ENCODE results near the gene BSN. TPM values are rescaled to one million over a fixed set of nuclear protein-coding genes. Genes with fewer than 3 reads are reported as not detected.

Gene BSN
- polyA plus RNA-seq, 2 of the 4 experiments (the other 2 are of a cell fraction), result 0.04 to 0.08 TPM

- 9% methylated on average over 1 of the region's 1 CpG for WGBS (ENCODE audit: missing lambda C conversion rate)
- CTCF ChIA-PET, result interaction anchor here (0.6 kb wide), 1 partner anchor 348 kb away, joined by 3 read pairs; no protein-coding TSS in a partner anchor
Measured at GRCh38 chr3:49623071-49623470, 68.8 kb downstream of the BSN start.

GRCh38 chr3:49625071-49625470 is 70.8 kb downstream of the BSN start:
- CTCF ChIA-PET, result interaction anchor here (1.4 kb wide), 1 partner anchor 86 kb away, joined by 3 read pairs; no protein-coding TSS in a partner anchor
- POLR2A ChIA-PET, result no interaction called here
- H3K9me3 ChIP-seq, result no peaks in the 10 kb centered on the region
- ATAC-seq (no peak), DNase-seq (ENCODE audit: low read depth in 1 of 2, low spot score in 1 of 2) (no peak), FAIRE-seq (no peak)
- TF ChIP-seq HDAC2 (IDR thresholded peaks at IDR 0.05) (no peak), BHLHE40 (IDR thresholded peaks at IDR 0.05; ENCODE audit: low read depth, low read length) (no peak), NPAS2 (CRISPR knock-in tag; IDR thresholded peaks at IDR 0.05; ENCODE audit: borderline replicate concordance) (no peak), FOXS1 (CRISPR knock-in tag; IDR thresholded peaks at IDR 0.05) (no peak), PHF8 (IDR thresholded peaks at IDR 0.05; ENCODE audit: borderline replicate concordance, low read depth) (no peak)
- no peak overlapping the region for H3K4me3 ChIP-seq
- no peak overlapping the region for H3K27ac ChIP-seq
- 88% methylated on average over 11 of the region's 13 CpGs for WGBS (ENCODE audit: missing lambda C conversion rate)
- H3K4me2 ChIP-seq, result no peak overlapping the region
- no peaks in the 10 kb centered on the region for H3K4me1 ChIP-seq

More at GRCh38 chr3:49623071-49623470, 68.8 kb downstream of the BSN start:
- DNase-seq (ENCODE audit: low read depth in 1 of 2, low spot score in 1 of 2) (no peak), ATAC-seq (no peak), FAIRE-seq (no peak)
- Histone ChIP-seq H3K27ac (no peak overlapping the region), H3K4me3 (no peak overlapping the region), H3K4me1 (no peaks in the 10 kb centered on the region), H3K9me3 (no peaks in the 10 kb centered on the region), H3K4me2 (no peak overlapping the region)
- TF ChIP-seq, protein P1, sequence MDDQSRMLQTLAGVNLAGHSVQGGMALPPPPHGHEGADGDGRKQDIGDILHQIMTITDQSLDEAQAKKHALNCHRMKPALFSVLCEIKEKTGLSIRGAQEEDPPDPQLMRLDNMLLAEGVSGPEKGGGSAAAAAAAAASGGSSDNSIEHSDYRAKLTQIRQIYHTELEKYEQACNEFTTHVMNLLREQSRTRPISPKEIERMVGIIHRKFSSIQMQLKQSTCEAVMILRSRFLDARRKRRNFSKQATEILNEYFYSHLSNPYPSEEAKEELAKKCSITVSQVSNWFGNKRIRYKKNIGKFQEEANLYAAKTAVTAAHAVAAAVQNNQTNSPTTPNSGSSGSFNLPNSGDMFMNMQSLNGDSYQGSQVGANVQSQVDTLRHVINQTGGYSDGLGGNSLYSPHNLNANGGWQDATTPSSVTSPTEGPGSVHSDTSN (IDR thresholded peaks at IDR 0.05), result no peak
- TF ChIP-seq POLR2A (IDR thresholded peaks at IDR 0.05; ENCODE audit: low read length), result no peak
- TF ChIP-seq SMC3 (IDR thresholded peaks at IDR 0.05), result no peak
- TF ChIP-seq POLR2AphosphoS2 (conservative IDR thresholded peaks at IDR 0.05; ENCODE audit: low read length), result no peak
- TF ChIP-seq ATOH8 (CRISPR knock-in tag; IDR thresholded peaks at IDR 0.05; ENCODE audit: low read depth), result no peak
- TF ChIP-seq RAD21 (conservative IDR thresholded peaks at IDR 0.05 in 1 of 2, IDR thresholded peaks at IDR 0.05 in 1 of 2), result no peak
- TF ChIP-seq KDM1A (IDR thresholded peaks at IDR 0.05; ENCODE audit: low read depth), result no peak
- TF ChIP-seq USF2 (IDR thresholded peaks at IDR 0.05), result no peak
- TF ChIP-seq HEYL (CRISPR knock-in tag; IDR thresholded peaks at IDR 0.05), result no peak
- no peak for TF ChIP-seq REST (IDR thresholded peaks at IDR 0.05)
- no peak for TF ChIP-seq MAZ (IDR thresholded peaks at IDR 0.05; ENCODE audit: borderline replicate concordance, low read depth, low read length)
- TF ChIP-seq RARB (CRISPR knock-in tag; IDR thresholded peaks at IDR 0.05), result no peak
- TF ChIP-seq JUN (IDR thresholded peaks at IDR 0.05), result no peak
- TF ChIP-seq BCL3 (IDR thresholded peaks at IDR 0.05), result no peak
- POLR2A ChIA-PET, result no interaction called here
